Measurements from ENCODE around the gene WIPF3. TPM values are rescaled to one million over a fixed set of nuclear protein-coding genes. Genes with fewer than 3 reads are reported as not detected.

WIPF3 gene
- total RNA-seq, 2 donors from 2014 or later = 3.0 to 85.9 TPM

DNA sequence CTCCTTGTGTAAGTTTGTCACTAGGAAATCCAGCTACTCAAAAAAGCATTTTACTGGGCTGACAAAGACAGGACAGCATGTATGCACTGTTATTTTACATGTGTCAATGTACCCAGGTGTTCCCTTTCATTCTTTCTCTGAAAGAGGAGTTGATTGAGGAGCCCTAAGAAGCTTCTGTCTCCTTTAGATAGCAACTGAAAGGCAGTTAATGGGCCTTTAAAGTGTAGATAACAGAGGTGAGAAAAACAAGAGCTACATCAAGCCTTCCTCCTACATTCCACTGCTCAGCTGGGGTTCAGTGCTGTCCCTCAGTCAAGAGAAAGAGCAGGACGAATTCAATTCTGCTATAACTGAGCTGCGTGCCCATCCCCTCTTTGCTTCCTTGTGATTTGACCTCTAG is 12.8 kb upstream of the WIPF3 start:
- 58% methylated on average over 2 of the region's 2 CpGs for WGBS
- no peak for DNase-seq (ENCODE audit: low spot score)
- H3K27ac ChIP-seq = no peak overlapping the region
- no peak for TF ChIP-seq POLR2AphosphoS5 (IDR thresholded peaks at IDR 0.05)
- no peak for TF ChIP-seq POLR2A (IDR thresholded peaks at IDR 0.05)
- TF ChIP-seq, protein P1, sequence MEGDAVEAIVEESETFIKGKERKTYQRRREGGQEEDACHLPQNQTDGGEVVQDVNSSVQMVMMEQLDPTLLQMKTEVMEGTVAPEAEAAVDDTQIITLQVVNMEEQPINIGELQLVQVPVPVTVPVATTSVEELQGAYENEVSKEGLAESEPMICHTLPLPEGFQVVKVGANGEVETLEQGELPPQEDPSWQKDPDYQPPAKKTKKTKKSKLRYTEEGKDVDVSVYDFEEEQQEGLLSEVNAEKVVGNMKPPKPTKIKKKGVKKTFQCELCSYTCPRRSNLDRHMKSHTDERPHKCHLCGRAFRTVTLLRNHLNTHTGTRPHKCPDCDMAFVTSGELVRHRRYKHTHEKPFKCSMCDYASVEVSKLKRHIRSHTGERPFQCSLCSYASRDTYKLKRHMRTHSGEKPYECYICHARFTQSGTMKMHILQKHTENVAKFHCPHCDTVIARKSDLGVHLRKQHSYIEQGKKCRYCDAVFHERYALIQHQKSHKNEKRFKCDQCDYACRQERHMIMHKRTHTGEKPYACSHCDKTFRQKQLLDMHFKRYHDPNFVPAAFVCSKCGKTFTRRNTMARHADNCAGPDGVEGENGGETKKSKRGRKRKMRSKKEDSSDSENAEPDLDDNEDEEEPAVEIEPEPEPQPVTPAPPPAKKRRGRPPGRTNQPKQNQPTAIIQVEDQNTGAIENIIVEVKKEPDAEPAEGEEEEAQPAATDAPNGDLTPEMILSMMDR (IDR thresholded peaks at IDR 0.05) = no peak
- no peaks in the 10 kb centered on the region for H3K27me3 ChIP-seq (replicated peaks; ENCODE audit: insufficient read depth)
- no peaks in the 10 kb centered on the region for H3K4me1 ChIP-seq (replicated peaks)
- no peak overlapping the region for H3K4me3 ChIP-seq
- intact Hi-C loops (cut with DNase I) = no loop called here
- H3K36me3 ChIP-seq = no peaks in the 10 kb centered on the region
- no peaks in the 10 kb centered on the region for H3K9me3 ChIP-seq

DNA sequence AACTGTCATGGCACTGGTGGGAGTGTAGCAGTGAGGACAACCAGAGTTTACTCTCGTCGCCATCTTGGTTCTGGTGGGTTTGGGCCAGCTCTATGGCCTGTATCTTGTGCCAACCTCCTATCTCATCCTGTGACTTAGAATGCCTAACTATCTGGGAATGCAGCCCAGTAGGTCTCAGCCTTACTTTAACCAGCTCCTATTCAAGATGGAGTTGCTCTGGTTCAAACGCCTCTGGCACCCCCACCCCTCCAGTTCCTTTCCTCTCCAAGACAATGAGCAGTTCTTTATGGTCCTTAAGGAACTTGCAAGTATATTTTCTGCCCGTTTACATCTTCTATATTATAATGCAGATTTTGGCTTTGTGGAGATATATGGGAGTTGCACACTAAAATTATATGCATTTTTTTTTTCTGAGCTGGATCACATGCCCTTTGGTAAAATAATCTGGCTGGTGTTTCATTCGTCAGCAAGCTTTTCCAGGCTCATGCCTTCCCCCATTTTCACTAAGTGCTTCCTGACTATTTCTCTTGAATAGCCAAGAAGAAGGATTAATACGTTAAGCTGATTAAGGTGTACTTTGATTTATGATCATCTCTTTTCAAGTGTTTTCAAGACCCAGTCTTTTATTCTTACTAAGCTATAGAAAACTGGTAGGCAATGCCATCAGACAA is 11.2 kb upstream of the WIPF3 start:
- TF ChIP-seq, protein P1 (IDR thresholded peaks at IDR 0.05) = no peak
- TF ChIP-seq POLR2AphosphoS5 (IDR thresholded peaks at IDR 0.05) (no peak), POLR2A (IDR thresholded peaks at IDR 0.05) (no peak)
- Histone ChIP-seq H3K4me3 (no peak overlapping the region), H3K27ac (no peak overlapping the region), H3K4me1 (replicated peaks) (no peaks in the 10 kb centered on the region), H3K9me3 (no peaks in the 10 kb centered on the region), H3K36me3 (no peaks in the 10 kb centered on the region), H3K27me3 (replicated peaks; ENCODE audit: insufficient read depth) (no peaks in the 10 kb centered on the region)
- no peak for DNase-seq (ENCODE audit: low spot score)
- WGBS = 71% methylated on average over 6 of the region's 6 CpGs
- intact Hi-C loops (cut with DNase I) = no loop called here

DNA sequence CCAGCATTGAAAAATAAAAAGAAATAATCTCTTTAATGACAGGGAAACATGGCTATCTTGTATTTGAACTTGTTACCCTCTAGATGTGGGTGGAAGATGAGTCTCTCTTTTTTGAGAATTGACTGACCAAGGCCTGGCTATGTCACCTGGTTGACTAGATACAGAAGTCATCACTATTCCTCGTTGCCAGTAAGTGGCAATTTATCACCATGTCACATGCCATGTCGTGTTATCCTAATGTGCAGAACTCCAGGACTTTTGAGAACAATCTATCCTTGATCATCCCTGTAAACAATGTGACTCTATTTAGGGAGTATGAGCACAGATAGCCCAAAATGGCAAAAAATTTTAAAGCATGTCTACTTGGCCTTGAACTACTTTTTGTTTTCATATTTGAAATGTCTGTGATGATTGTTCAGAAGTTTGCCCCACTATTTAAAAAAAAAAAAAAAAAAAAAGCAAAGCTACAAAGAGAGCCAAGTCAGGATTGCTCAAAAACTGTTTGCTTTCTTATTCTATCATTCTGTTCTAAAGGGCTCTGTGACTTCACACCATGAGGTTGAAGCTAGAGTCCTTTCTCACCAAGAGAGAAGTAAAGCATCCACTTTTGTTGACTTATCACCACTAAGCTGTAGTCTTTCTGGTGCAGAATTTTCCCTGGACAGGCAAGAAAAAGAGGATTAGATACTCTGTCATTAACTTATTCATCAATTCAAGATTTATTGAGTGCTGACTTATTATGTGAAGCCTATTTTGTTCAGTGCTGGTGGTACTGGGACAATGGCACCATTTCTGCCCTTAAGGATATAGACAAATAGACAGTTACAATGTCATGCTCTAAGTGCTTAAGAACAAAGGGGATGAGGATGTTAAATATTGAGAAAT is 10.4 kb upstream of the WIPF3 start:
- no peaks in the 10 kb centered on the region for H3K36me3 ChIP-seq
- no peak overlapping the region for H3K4me3 ChIP-seq
- H3K4me1 ChIP-seq (replicated peaks) = no peaks in the 10 kb centered on the region
- H3K9me3 ChIP-seq = no peaks in the 10 kb centered on the region
- intact Hi-C loops (cut with DNase I) = no loop called here
- no peak overlapping the region for H3K27ac ChIP-seq
- TF ChIP-seq POLR2A (IDR thresholded peaks at IDR 0.05) (no peak), POLR2AphosphoS5 (IDR thresholded peaks at IDR 0.05) (no peak)
- TF ChIP-seq, protein P1 (IDR thresholded peaks at IDR 0.05) = no peak
- no peak for DNase-seq (ENCODE audit: low spot score)
- WGBS = 39% methylated on average over 2 of the region's 2 CpGs
- no peaks in the 10 kb centered on the region for H3K27me3 ChIP-seq (replicated peaks; ENCODE audit: insufficient read depth)

DNA sequence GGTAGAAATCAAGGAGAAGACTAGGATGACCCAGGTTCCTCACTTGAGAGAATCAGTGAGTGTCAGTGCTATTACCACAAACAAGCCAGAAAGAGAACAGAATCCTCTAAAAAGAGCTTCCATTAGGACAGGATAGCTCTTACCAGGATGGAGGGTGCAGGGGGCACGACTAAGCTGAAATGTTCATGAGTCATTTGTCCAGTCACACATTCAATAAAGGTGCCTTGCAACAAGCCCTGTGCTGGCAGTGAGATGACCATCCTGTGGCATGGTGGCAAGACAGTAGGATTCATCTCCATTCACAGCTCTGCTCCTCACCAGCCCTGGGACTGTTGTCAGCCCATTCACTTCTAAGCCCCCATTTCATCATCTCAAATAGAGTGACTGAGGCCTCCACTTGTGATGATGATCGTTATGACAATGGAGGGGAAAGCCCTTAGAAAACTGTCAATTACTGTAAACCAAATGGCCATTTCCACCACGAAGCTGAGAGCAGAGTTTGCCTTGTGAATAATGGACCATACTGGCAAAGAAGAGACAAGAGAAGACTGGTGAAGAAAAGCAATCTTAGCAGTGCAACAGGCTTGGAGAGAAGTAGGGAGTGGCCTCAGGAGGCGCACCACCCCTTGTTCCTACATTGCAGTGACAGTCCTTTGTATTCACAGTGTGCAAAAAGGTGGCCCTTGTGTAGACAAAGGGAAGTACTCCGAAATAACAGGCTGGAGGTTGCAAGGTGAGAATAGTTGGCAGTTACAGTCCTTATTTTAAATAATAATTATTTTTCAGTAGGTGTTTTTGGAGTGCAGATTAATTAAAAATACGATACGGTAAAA is 9.0 kb upstream of the WIPF3 start:
- Histone ChIP-seq H3K9me3 (no peaks in the 10 kb centered on the region), H3K4me1 (replicated peaks) (no peaks in the 10 kb centered on the region), H3K4me3 (no peak overlapping the region), H3K27me3 (replicated peaks; ENCODE audit: insufficient read depth) (no peaks in the 10 kb centered on the region), H3K27ac (no peak overlapping the region), H3K36me3 (no peaks in the 10 kb centered on the region)
- 85% methylated on average over 7 of the region's 7 CpGs for WGBS
- TF ChIP-seq POLR2A (IDR thresholded peaks at IDR 0.05) (no peak), POLR2AphosphoS5 (IDR thresholded peaks at IDR 0.05) (no peak)
- TF ChIP-seq, protein P1 (IDR thresholded peaks at IDR 0.05) = no peak
- intact Hi-C loops (cut with DNase I) = no loop called here
- no peak for DNase-seq (ENCODE audit: low spot score)
